IPS-18c (cell line): ENCODE results near the gene SOHLH1.
A peak's percentile ranks its signal among the peaks of the same experiment; 100 is the strongest.

ENCODE experiments used
- H3K4me3 ChIP-seq: 2 replicates; pipeline ENCODE4 v1.7.0; 2013; ENCODE audit warnings: low read depth, mild to moderate bottlenecking, low read length, moderate library complexity; ENCODE audit not compliant: insufficient read depth
- H3K9me3 ChIP-seq: one replicate; pipeline ENCODE4 v1.6.1; 2013; ENCODE audit warnings: mild to moderate bottlenecking, low read length, moderate library complexity; ENCODE audit not compliant: control insufficient read depth, insufficient read depth

Gene SOHLH1

GRCh38 chr9:135712613-135713295 lies 13.5 kb upstream of the SOHLH1 start:
- no peak overlapping the region for H3K4me3 ChIP-seq
- H3K9me3 ChIP-seq, result no peaks in the 10 kb centered on the region

GRCh38 chr9:135711881-135712280 lies 12.6 kb upstream of the SOHLH1 start:
- H3K9me3 ChIP-seq, result no peaks in the 10 kb centered on the region
- H3K4me3 ChIP-seq, result no peak overlapping the region

- no peak overlapping the region for H3K4me3 ChIP-seq
- H3K9me3 ChIP-seq, result no peaks in the 10 kb centered on the region
These were observed 12.1 kb upstream of the SOHLH1 start for GRCh38 chr9:135711391-135711790.

GRCh38 chr9:135708164-135708563 lies 8.9 kb upstream of the SOHLH1 start:
- no peaks in the 10 kb centered on the region for H3K9me3 ChIP-seq
- no peak overlapping the region for H3K4me3 ChIP-seq

GRCh38 chr9:135707252-135708138 lies 8.2 kb upstream of the SOHLH1 start:
- H3K9me3 ChIP-seq, result no peaks in the 10 kb centered on the region
- no peak overlapping the region for H3K4me3 ChIP-seq

GRCh38 chr9:135706288-135706687 lies 7.0 kb upstream of the SOHLH1 start:
- no peaks in the 10 kb centered on the region for H3K9me3 ChIP-seq
- H3K4me3 ChIP-seq, result no peak overlapping the region

GRCh38 chr9:135705376-135705775 lies 6.1 kb upstream of the SOHLH1 start:
- Histone ChIP-seq H3K9me3 (no peaks in the 10 kb centered on the region), H3K4me3 (no peak overlapping the region)

- Histone ChIP-seq H3K4me3 (no peak overlapping the region), H3K9me3 (no peaks in the 10 kb centered on the region)
These were observed 5.2 kb upstream of the SOHLH1 start for GRCh38 chr9:135704483-135704882.

- Histone ChIP-seq H3K4me3 (no peak overlapping the region), H3K9me3 (no peaks in the 10 kb centered on the region)
These were observed 4.4 kb upstream of the SOHLH1 start for GRCh38 chr9:135703726-135704125.

GRCh38 chr9:135701959-135702721 lies 2.9 kb upstream of the SOHLH1 start, which contains the start of gene KCNT1:
TSS of gene KCNT1 (plus strand) at chr9:135702185. CDS start at chr9:135702259, 74 bp downstream.
- Histone ChIP-seq H3K9me3 (no peaks in the 10 kb centered on the region), H3K4me3 (peak within 1 kb of the TSS; percentile 36)

- peak overlapping the region; percentile 36 for H3K4me3 ChIP-seq
- no peaks in the 10 kb centered on the region for H3K9me3 ChIP-seq
These were observed 2.0 kb upstream of the SOHLH1 start for GRCh38 chr9:135701067-135701958.

GRCh38 chr9:135700525-135700924 lies 1.2 kb upstream of the SOHLH1 start:
- H3K9me3 ChIP-seq, result no peaks in the 10 kb centered on the region
- no peak overlapping the region for H3K4me3 ChIP-seq

GRCh38 chr9:135698767-135699166 lies 514 bp downstream of the SOHLH1 start:
- Histone ChIP-seq H3K4me3 (no peak overlapping the region), H3K9me3 (no peaks in the 10 kb centered on the region)

GRCh38 chr9:135698236-135698635 lies 1.0 kb downstream of the SOHLH1 start:
- H3K4me3 ChIP-seq, result no peak overlapping the region
- no peaks in the 10 kb centered on the region for H3K9me3 ChIP-seq

GRCh38 chr9:135697226-135697625 lies 2.1 kb downstream of the SOHLH1 start:
- no peaks in the 10 kb centered on the region for H3K9me3 ChIP-seq
- no peak overlapping the region for H3K4me3 ChIP-seq

GRCh38 chr9:135696446-135696845 lies 2.8 kb downstream of the SOHLH1 start:
- Histone ChIP-seq H3K9me3 (no peaks in the 10 kb centered on the region), H3K4me3 (no peak overlapping the region)

GRCh38 chr9:135695642-135696041 lies 3.6 kb downstream of the SOHLH1 start:
- no peak overlapping the region for H3K4me3 ChIP-seq
- H3K9me3 ChIP-seq, result no peaks in the 10 kb centered on the region
